Muscle layer of colon (tissue), 2 donors: Measurements from ENCODE around the gene OLR1.

Source experiments
- H3K27ac ChIP-seq: one replicate; pipeline ENCODE4 v1.7.0; 2013; ENCODE audit warnings: low read depth, mild to moderate bottlenecking, low read length, moderate library complexity
- H3K27me3 ChIP-seq, 2 donors: one replicate each; pipeline ENCODE4 v1.7.0; 2013; ENCODE audit warnings: low read length in 2 of 2, mild to moderate bottlenecking in 2 of 2; ENCODE audit not compliant: insufficient read depth in 2 of 2, control insufficient read depth in 1 of 2
- H3K36me3 ChIP-seq: one replicate; pipeline ENCODE4 v1.7.0; 2013; ENCODE audit warnings: mild to moderate bottlenecking, low read length; ENCODE audit not compliant: insufficient read depth
- H3K4me1 ChIP-seq: one replicate; pipeline ENCODE4 v1.7.0; 2013; ENCODE audit warnings: mild to moderate bottlenecking, low read length; ENCODE audit not compliant: insufficient read depth
- H3K4me3 ChIP-seq, 2 donors: one replicate each; pipeline ENCODE4 v1.7.0; 2013; ENCODE audit warnings: low read length in 2 of 2, low read depth in 1 of 2, mild to moderate bottlenecking in 1 of 2, moderate library complexity in 1 of 2
- H3K9ac ChIP-seq: one replicate; pipeline ENCODE4 v1.7.0; 2013; ENCODE audit warnings: low read length
- H3K9me3 ChIP-seq: one replicate; pipeline ENCODE4 v1.7.0; 2013; ENCODE audit warnings: mild to moderate bottlenecking, low read length
- donor health status: abdominal sarcoma.
- donor health status: Adenocarcinoma of cecum.

OLR1 gene

DNA sequence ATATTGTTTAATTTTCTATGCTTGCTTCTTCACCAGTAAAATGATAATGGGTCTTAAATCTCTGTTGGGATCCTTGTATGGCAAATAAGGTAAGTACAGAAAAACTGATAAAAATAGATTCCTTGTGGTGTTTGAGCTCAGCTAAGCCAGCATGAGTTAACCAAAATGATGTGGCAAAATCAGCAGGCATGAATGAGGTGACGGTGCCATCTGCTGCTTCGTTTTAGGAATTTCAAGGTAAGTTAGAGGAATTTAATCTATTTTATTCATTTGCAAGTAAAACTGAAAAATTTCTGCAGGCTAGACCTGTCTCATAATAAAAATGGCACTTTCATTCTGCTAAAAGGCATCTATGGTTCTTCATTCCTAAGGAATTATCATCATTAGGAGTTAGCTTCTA, 31.9 kb downstream of the OLR1 start:
- H3K4me1 ChIP-seq: no peaks in the 10 kb centered on the region
- H3K36me3 ChIP-seq: no peaks in the 10 kb centered on the region
- no peak overlapping the region for H3K9ac ChIP-seq
- no peaks in the 10 kb centered on the region for H3K27me3 ChIP-seq
- H3K9me3 ChIP-seq: no peaks in the 10 kb centered on the region
- no peak overlapping the region for H3K27ac ChIP-seq
- no peak overlapping the region for H3K4me3 ChIP-seq

DNA sequence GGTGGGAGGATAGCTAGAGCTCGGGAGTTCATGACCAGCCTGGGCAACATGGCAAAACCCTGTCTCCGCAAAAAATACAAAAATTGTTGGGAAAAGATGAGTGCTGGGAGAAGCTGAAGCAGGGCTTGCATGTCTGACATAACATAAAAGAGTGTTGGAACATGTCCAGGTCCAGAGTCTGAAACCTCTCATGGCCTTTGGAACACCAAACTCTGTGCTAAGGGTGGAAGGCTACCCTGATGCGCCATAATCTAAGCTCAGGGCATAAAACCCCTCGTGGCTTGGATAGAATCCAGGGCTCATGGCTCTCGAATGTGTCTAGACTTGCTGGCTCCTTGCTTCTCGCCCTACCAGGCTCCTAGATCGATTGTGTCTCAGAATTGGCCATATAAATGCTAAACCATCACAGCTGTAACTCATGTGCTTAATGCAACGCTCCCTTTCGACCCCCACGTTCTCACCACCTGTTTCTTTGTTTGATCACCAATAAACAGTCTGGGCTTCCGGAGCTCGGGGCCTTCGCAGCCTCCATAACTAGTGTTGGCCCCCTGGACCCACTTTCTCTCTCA, 35.2 kb downstream of the OLR1 start:
- Histone ChIP-seq H3K36me3 (no peaks in the 10 kb centered on the region), H3K9ac (no peak overlapping the region), H3K4me3 (no peak overlapping the region)

DNA sequence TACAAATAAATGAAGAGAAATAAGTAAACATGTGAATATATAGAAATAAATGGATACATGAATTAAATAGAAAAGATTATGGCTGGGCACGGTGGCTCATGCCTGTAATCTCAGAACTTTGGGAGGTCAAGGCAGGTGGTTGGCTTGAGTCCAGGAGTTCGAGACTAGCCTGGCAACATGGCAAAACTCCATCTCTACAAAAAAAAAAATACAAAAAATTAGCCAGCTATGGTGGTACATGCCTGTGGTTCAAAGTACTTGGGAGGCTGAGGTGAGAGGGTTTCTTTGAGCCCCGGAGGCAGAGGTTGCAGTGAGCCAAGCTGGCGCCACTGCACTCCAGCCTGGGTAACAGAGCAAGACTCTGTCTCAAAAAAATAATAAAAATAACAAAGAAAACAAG, 36.8 kb downstream of the OLR1 start:
- H3K4me1 ChIP-seq: no peaks in the 10 kb centered on the region
- H3K36me3 ChIP-seq: no peaks in the 10 kb centered on the region
- H3K27me3 ChIP-seq: no peaks in the 10 kb centered on the region
- H3K4me3 ChIP-seq: no peak overlapping the region
- H3K9me3 ChIP-seq: no peaks in the 10 kb centered on the region
- H3K9ac ChIP-seq: no peak overlapping the region
- H3K27ac ChIP-seq: no peak overlapping the region

More for the DNA sequence above, 35.2 kb downstream of the OLR1 start:
- H3K27ac ChIP-seq: no peak overlapping the region
- no peaks in the 10 kb centered on the region for H3K27me3 ChIP-seq
- no peaks in the 10 kb centered on the region for H3K4me1 ChIP-seq
- no peaks in the 10 kb centered on the region for H3K9me3 ChIP-seq

DNA sequence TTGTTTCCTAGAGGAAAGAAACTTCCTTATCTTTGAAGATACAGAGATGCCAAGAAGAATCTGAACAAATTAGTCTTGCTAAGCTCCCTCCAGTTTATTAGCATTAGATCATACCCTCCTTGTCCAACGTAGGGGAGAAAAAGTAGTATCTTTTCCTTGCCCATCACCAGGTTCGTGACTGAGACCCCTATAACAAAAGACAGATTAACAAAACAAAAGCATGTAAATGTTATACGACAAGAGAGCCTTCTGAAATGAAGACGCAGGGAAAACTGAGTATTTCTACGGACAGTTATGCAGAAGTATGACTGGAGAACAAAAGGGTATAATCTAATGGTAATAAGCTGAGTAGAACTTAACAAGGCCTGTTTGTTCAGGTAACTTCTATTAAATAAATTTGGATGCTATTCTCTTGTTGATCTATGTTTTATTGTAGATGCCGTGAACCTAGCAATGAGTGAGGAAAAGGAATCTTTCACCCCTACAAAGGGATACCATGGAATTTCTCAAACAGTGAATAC, 39.0 kb downstream of the OLR1 start:
- no peak overlapping the region for H3K4me3 ChIP-seq
- H3K9ac ChIP-seq: no peak overlapping the region
- no peaks in the 10 kb centered on the region for H3K9me3 ChIP-seq
- no peak overlapping the region for H3K27ac ChIP-seq
- no peaks in the 10 kb centered on the region for H3K36me3 ChIP-seq
- no peaks in the 10 kb centered on the region for H3K4me1 ChIP-seq
- H3K27me3 ChIP-seq: no peaks in the 10 kb centered on the region

DNA sequence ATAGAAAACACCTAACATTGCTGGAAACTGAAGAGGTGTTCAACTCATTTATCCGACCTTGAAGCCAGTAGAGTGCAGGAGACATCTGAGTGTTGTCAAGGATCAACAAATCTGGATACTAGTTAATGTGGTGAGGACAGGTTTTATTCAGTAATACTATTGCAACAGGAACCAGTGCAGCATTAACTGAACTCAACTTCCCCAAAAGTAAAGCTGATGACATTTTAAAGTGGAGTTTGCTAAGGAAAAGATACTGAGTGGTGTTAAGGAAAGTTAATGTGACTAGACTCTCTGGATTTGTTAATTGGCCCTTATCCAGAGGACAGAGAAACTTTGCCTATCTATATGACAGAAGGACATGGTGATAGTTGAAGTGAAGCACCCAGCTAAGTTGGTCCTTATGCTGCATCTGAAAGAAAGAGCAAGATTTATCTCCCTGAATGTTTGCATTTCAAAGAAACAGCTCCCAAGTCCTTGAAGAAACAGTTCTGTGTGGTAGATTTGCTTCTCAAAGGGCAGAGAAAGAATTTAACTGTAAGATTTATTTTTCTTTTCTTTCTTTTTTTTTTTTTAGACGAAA, 40.7 kb downstream of the OLR1 start:
- Histone ChIP-seq H3K36me3 (no peaks in the 10 kb centered on the region), H3K9ac (no peak overlapping the region), H3K9me3 (no peaks in the 10 kb centered on the region), H3K27me3 (no peaks in the 10 kb centered on the region), H3K4me3 (no peak overlapping the region), H3K4me1 (no peaks in the 10 kb centered on the region), H3K27ac (no peak overlapping the region)

DNA sequence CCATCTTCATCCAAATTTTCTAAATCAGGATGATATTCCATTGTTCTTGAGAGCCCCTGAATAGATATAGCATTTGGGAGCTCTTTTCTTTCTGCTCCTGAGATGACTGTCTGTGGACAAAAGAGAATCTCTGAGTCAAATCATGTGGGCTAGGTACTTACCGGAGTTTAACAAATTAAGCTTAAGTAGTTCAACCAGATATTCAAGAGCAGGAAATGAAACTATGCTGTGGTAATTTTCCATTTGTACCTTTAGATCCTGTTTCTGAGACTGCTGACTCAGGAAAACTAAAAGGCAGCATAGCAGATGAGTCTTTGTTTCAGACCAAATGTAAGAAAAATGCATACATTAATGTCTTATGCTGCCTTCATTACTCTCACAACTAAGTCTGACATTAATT, 41.9 kb downstream of the OLR1 start, which contains the start of gene CLEC7A:
Gene CLEC7A, minus strand, starts transcription at position 158 of the 400 bp plus-strand sequence. Its CDS starts 117 bp downstream, at position 41.
- Histone ChIP-seq H3K9ac (no peak within 1 kb of the TSS), H3K27ac (no peak within 1 kb of the TSS)

DNA sequence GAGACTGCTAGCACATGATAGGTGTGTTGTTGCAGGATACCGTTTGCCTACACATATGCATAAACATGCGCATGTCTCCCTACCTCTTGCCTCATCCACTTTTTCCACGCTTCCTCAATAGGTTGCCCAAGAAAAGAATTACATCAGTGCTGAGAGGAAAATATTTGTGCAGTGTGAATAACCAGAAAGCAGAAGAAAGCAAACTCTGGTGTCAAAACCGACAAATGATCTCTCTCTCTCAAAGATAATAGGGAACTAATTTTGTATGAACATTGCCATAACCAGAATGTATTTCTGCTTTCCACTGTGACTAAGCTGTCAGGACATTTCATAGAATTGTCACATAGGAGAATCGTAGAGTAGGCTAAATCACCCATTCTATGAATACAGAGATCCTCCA, 43.2 kb downstream of the OLR1 start:
- Histone ChIP-seq H3K4me3 (no peak overlapping the region), H3K27me3 (no peaks in the 10 kb centered on the region), H3K36me3 (no peaks in the 10 kb centered on the region), H3K9ac (no peak overlapping the region), H3K9me3 (no peaks in the 10 kb centered on the region), H3K27ac (no peak overlapping the region), H3K4me1 (no peaks in the 10 kb centered on the region)

More for the DNA sequence above, 41.9 kb downstream of the OLR1 start, which contains the start of gene CLEC7A:
- no peaks in the 10 kb centered on the region for H3K9me3 ChIP-seq
- no peaks in the 10 kb centered on the region for H3K27me3 ChIP-seq
- H3K4me3 ChIP-seq: no peak within 1 kb of the TSS
- H3K4me1 ChIP-seq: no peaks in the 10 kb centered on the region
- H3K36me3 ChIP-seq: no peaks in the 10 kb centered on the region

DNA sequence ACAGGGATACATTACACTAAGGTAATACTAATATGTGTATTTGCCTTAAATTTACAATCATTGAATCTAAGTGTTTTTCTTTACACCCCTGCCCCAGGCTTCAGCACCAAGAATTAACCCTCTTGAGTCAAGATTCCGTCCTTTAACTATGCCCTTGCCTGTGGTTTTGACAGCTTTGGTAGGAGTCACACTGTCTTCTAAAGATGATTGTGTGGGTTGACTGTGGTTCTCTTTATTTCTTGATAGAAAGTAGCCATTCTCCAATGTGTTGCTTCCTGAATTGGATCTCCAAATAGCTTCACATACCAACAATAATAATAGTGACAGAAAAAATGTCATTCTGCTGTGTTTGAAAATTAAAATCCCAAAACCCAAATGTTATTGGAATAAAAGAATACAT, 45.5 kb downstream of the OLR1 start:
- H3K27ac ChIP-seq: no peak overlapping the region
- H3K4me3 ChIP-seq: no peak overlapping the region
- no peaks in the 10 kb centered on the region for H3K27me3 ChIP-seq
- no peaks in the 10 kb centered on the region for H3K4me1 ChIP-seq
- no peaks in the 10 kb centered on the region for H3K9me3 ChIP-seq
- H3K9ac ChIP-seq: no peak overlapping the region
- no peaks in the 10 kb centered on the region for H3K36me3 ChIP-seq

DNA sequence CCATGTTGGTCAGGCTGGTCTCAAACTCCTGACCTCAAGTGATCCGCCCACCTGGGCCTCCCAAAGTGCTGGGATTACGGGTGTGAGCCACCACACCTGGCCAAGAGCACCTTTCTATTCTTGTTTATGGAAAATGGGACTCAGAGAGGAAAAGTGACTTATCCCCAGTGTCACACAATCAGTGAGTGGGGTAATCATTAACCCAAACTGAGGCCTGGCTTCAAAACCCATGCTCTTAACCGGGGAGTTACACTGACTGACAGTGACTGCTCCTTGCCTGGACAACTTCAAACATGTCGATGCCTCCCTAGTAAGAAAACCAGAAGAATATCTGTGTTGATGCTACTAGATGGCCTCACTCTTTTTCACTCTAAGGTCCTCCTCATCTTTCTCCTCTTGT, 49.2 kb downstream of the OLR1 start:
- Histone ChIP-seq H3K27ac (no peak overlapping the region), H3K9ac (no peak overlapping the region), H3K36me3 (no peaks in the 10 kb centered on the region)

DNA sequence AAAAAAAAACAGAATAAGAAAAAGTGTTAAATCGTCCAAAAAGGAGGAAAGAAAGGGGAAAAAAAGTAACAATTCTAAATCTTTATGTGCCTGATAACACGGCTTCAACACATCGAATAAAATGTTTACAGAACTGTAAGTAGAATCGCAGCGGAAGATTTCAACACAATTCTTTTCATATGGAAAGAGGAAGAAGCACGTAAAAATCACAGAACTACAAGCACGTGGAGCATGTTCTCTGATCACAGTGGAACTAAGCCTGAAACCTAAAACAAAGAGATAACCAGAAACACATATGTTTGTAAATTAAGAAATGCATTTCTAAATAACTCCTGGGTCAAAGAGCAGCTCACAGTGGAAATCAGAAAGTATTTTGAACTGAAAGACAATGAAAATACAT, 50.7 kb downstream of the OLR1 start:
- no peaks in the 10 kb centered on the region for H3K36me3 ChIP-seq
- H3K9ac ChIP-seq: no peak overlapping the region
- no peak overlapping the region for H3K4me3 ChIP-seq

More for the DNA sequence above, 49.2 kb downstream of the OLR1 start:
- Histone ChIP-seq H3K4me1 (no peaks in the 10 kb centered on the region), H3K4me3 (no peak overlapping the region), H3K9me3 (no peaks in the 10 kb centered on the region), H3K27me3 (no peaks in the 10 kb centered on the region)

DNA sequence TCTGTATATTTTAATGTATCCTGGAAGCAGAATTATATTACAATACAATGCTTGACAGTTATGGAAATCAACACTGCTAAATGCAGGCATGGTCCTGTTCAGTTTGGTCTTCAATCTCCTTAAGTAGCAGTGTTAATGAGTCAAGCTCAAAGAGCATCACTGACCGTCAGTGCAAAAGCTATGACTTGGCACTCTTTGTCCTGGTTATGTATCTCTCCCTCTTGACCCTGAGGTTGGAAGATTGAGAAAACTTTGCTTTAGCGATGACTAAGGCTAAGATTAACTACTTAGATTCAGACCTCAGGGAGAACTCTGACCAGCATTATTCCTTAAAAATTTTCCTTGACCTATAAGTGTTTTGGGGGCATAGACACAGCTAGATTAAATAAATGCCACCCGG, 52.9 kb downstream of the OLR1 start:
- H3K4me1 ChIP-seq: no peaks in the 10 kb centered on the region
- H3K27ac ChIP-seq: no peak overlapping the region
- no peak overlapping the region for H3K4me3 ChIP-seq
- H3K9ac ChIP-seq: no peak overlapping the region
- H3K36me3 ChIP-seq: no peaks in the 10 kb centered on the region
- H3K9me3 ChIP-seq: no peaks in the 10 kb centered on the region
- no peaks in the 10 kb centered on the region for H3K27me3 ChIP-seq

More for the DNA sequence above, 50.7 kb downstream of the OLR1 start:
- no peaks in the 10 kb centered on the region for H3K9me3 ChIP-seq
- H3K4me1 ChIP-seq: no peaks in the 10 kb centered on the region
- no peak overlapping the region for H3K27ac ChIP-seq
- H3K27me3 ChIP-seq: no peaks in the 10 kb centered on the region

DNA sequence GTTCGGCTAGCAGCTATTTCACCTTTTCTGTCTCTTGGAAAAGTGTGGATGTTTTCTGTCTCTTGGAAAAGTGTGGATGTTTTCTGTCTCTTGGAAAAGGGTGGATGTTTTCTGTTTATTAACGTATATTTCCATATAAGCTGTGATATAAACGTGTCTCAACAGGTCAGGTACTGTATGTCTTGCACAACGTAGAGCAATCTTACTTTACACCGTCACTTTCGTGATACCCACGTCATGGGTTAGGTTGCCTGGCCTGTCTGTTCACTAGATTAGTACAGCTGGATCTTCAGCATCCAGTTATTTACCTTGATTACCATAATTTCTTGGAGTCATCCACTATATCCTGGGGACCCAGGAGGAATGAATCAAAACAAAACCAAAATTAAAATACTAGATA, 56.0 kb downstream of the OLR1 start:
- Histone ChIP-seq H3K4me1 (no peaks in the 10 kb centered on the region), H3K4me3 (no peak overlapping the region), H3K27ac (no peak overlapping the region), H3K9ac (no peak overlapping the region), H3K27me3 (no peaks in the 10 kb centered on the region), H3K36me3 (no peaks in the 10 kb centered on the region), H3K9me3 (no peaks in the 10 kb centered on the region)
